Vagina (tissue), 2 donors: Measurements from ENCODE around the gene SLC24A3.

Experiments used
- POLR2A ChIP-seq, 2 donors: fragments of 450-650 bp; IDR thresholded peaks; one replicate each; pipeline ENCODE4 v1.6.1; 2017; ENCODE audit warnings: antibody characterized with exemption in 2 of 2, mild to moderate bottlenecking in 2 of 2, moderate library complexity in 2 of 2
- POLR2AphosphoS5 ChIP-seq, 2 donors: sonication (generic); formaldehyde crosslinking; IDR thresholded peaks; one replicate each; pipeline ENCODE4 v1.9.0; 2017; ENCODE audit warnings: antibody characterized with exemption in 2 of 2, mild to moderate bottlenecking in 2 of 2, low read depth in 1 of 2; ENCODE audit not compliant: insufficient read depth in 1 of 2
- TF ChIP-seq, protein P1 (sequence below), 3 experiments: fragments of 450-650 bp in 2 of 3; fragments of 200-600 bp in 1 of 3; sonication (generic) in 1 of 3; IDR thresholded peaks; one replicate each; pipeline ENCODE4 v1.5.1; 2017 to 2019; ENCODE audit warnings: antibody characterized with exemption in 3 of 3, mild to moderate bottlenecking in 2 of 3, moderate library complexity in 2 of 3

DNA sequence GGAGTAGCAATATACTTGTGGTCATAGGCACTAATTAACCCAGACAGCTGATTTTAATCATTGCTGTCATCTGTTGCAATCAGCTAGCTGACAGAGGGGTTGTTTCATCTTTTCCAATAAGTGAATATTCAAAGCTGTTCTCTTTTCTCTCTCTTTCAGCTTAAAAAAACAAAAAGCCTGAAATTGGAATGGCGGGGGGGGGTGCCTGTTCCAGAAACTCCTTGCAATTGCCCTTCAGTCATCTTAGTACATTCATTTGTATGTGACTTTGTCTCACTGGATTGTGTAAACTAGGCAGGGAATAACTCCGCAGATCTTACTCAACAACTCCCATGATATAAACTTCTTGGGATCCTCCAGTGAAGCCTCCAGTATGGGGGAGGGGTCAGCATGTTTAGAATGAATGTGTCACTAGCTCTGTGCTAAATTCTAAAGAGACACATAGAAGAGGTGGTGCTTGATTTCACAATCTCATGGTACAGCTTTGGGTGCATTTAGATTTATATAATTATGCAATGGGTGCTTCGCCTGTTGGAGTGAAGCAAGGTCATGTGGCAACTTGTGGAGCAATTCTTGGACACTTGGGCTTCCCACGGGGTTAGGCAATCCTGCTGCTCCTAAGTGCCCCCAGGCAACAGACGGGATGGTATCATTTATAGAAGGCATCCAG, 40.1 kb downstream of the SLC24A3 start:
- TF ChIP-seq, protein P1, sequence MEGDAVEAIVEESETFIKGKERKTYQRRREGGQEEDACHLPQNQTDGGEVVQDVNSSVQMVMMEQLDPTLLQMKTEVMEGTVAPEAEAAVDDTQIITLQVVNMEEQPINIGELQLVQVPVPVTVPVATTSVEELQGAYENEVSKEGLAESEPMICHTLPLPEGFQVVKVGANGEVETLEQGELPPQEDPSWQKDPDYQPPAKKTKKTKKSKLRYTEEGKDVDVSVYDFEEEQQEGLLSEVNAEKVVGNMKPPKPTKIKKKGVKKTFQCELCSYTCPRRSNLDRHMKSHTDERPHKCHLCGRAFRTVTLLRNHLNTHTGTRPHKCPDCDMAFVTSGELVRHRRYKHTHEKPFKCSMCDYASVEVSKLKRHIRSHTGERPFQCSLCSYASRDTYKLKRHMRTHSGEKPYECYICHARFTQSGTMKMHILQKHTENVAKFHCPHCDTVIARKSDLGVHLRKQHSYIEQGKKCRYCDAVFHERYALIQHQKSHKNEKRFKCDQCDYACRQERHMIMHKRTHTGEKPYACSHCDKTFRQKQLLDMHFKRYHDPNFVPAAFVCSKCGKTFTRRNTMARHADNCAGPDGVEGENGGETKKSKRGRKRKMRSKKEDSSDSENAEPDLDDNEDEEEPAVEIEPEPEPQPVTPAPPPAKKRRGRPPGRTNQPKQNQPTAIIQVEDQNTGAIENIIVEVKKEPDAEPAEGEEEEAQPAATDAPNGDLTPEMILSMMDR (IDR thresholded peaks at IDR 0.05) = peak in 1 of 3 experiments; percentile 13
- TF ChIP-seq POLR2A (IDR thresholded peaks at IDR 0.05) (no peak), POLR2AphosphoS5 (IDR thresholded peaks at IDR 0.05; ENCODE audit: insufficient read depth in 1 of 2, low read depth in 1 of 2) (peak; percentile 33 to 70)
